Adrenal gland (tissue), 5 donors: Measurements from ENCODE around the gene CLIP2.

Source experiments
- POLR2A ChIP-seq, 2 donors: fragments of 450-650 bp; IDR thresholded peaks; one replicate each; pipeline ENCODE4 v1.6.1; 2017; ENCODE audit warnings: antibody characterized with exemption in 2 of 2, mild to moderate bottlenecking in 2 of 2, moderate library complexity in 1 of 2
- TF ChIP-seq, protein P1 (sequence below), 6 experiments: fragments of 450-650 bp in 4 of 6; fragments of 200-600 bp in 2 of 6; sonication (generic) in 1 of 6; IDR thresholded peaks; 1 replicate in 5 of 6; 2 replicates in 1 of 6; pipeline versions ENCODE4 v1.5.1 to v1.8.0; 2016 to 2021; ENCODE audit warnings: antibody characterized with exemption in 6 of 6, mild to moderate bottlenecking in 2 of 6, moderate library complexity in 1 of 6
- donor health status: DM: no; HTN: no; CAD: no.

DNA sequence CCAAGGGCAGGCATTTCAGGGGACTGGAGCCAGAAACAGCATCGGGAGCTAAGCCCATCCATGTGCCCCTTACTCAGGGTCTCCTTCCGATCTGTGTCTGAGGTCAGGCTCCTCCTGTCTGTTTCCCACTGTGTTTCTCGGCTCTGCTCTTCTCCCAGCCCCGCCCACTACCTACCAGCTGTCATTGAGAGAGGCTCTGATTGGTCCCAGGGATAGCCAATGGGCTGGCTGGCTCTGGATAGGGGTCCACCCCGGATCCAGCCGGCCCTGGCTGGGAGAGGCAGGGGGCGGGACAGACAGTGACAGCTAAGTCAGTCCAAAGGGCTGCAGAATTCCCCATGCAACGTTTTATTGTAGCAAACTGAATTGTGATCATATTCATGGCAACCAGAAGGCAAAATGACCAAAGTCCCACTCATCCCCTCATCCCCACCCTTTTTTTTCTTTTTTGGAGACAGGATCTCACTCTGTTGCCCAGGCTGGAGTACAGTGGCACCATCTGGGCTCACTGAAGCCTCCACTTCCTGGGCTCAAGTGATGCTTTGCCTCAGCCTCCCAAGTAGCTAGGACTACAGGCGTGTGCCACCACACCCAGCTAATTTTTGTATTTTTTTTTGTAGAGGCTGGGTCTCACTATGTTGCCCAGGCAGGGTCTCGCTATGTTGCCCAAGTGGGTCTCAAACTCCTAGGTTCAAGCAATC is 76.3 kb downstream of the CLIP2 start:
- TF ChIP-seq, protein P1, sequence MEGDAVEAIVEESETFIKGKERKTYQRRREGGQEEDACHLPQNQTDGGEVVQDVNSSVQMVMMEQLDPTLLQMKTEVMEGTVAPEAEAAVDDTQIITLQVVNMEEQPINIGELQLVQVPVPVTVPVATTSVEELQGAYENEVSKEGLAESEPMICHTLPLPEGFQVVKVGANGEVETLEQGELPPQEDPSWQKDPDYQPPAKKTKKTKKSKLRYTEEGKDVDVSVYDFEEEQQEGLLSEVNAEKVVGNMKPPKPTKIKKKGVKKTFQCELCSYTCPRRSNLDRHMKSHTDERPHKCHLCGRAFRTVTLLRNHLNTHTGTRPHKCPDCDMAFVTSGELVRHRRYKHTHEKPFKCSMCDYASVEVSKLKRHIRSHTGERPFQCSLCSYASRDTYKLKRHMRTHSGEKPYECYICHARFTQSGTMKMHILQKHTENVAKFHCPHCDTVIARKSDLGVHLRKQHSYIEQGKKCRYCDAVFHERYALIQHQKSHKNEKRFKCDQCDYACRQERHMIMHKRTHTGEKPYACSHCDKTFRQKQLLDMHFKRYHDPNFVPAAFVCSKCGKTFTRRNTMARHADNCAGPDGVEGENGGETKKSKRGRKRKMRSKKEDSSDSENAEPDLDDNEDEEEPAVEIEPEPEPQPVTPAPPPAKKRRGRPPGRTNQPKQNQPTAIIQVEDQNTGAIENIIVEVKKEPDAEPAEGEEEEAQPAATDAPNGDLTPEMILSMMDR (IDR thresholded peaks at IDR 0.05): no peak
- no peak for TF ChIP-seq POLR2A (IDR thresholded peaks at IDR 0.05)
